H9 (cell line): Measurements from ENCODE around the gene RBM33. TPM values are rescaled to one million over a fixed set of nuclear protein-coding genes. Genes with fewer than 3 reads are reported as not detected.

Source experiments
- DNase-seq: peaks from one replicate; pipeline ENCODE4 v3.0.0-alpha.2; 2017
- H2AFZ ChIP-seq: one replicate; pipeline ENCODE4 v1.6.1; 2013; ENCODE audit warnings: mild to moderate bottlenecking, low read length, control low read depth, moderate library complexity
- H2AK5ac ChIP-seq: 2 replicates; pipeline ENCODE4 v1.6.1; 2013; ENCODE audit warnings: low read length, control low read depth, mixed read lengths; ENCODE audit not compliant: insufficient read length
- H2BK120ac ChIP-seq: one replicate; pipeline ENCODE4 v1.6.1; 2013; ENCODE audit warnings: low read depth, mild to moderate bottlenecking, low read length, control low read depth, inconsistent platforms; ENCODE audit not compliant: poor library complexity, severe bottlenecking
- H2BK12ac ChIP-seq: 2 replicates; pipeline ENCODE4 v1.6.1; 2013; ENCODE audit warnings: low read length, control low read depth, mixed read lengths, low read depth; ENCODE audit not compliant: insufficient read length
- H2BK15ac ChIP-seq: 2 replicates; pipeline ENCODE4 v1.6.1; 2013; ENCODE audit warnings: low read depth, low read length, control low read depth
- H2BK20ac ChIP-seq: one replicate; pipeline ENCODE4 v1.6.1; 2013; ENCODE audit warnings: low read depth, mild to moderate bottlenecking, low read length, control low read depth, inconsistent platforms; ENCODE audit not compliant: poor library complexity, severe bottlenecking
- H2BK5ac ChIP-seq: 2 replicates; pipeline ENCODE4 v1.6.1; 2013; ENCODE audit warnings: low read length, control low read depth, mixed read lengths; ENCODE audit not compliant: insufficient read length
- H3K14ac ChIP-seq: 2 replicates; pipeline ENCODE4 v1.6.1; 2013; ENCODE audit warnings: low read length, control low read depth; ENCODE audit not compliant: insufficient read depth
- H3K18ac ChIP-seq: 2 replicates; pipeline ENCODE4 v1.6.1; 2013; ENCODE audit warnings: low read depth, mild to moderate bottlenecking, mixed read lengths, low read length, control low read depth; ENCODE audit not compliant: insufficient read length
- H3K23ac ChIP-seq: 2 replicates; pipeline ENCODE4 v1.6.1; 2013; ENCODE audit warnings: low read length, control low read depth, mixed read lengths, low read depth; ENCODE audit not compliant: insufficient read length
- H3K23me2 ChIP-seq: 2 replicates; pipeline ENCODE4 v1.6.1; 2013; ENCODE audit warnings: low read depth, mild to moderate bottlenecking, mixed read lengths, low read length, control low read depth; ENCODE audit not compliant: insufficient read length, poor library complexity, severe bottlenecking
- H3K27ac ChIP-seq: 2 replicates; pipeline ENCODE4 v1.5.1; 2013; ENCODE audit warnings: low read length, control low read depth, mixed read lengths, low read depth; ENCODE audit not compliant: insufficient read length
- H3K27me3 ChIP-seq: 2 replicates; pipeline ENCODE4 v1.6.1; 2013; ENCODE audit warnings: low read length, control low read depth, inconsistent platforms; ENCODE audit not compliant: insufficient read depth
- H3K4ac ChIP-seq: 2 replicates; pipeline ENCODE4 v1.6.1; 2013; ENCODE audit warnings: low read depth, mild to moderate bottlenecking, control low read depth, inconsistent platforms, low read length, moderate library complexity
- H3K4me1 ChIP-seq: 2 replicates; pipeline ENCODE4 v1.6.1; 2013; ENCODE audit warnings: low read length, control low read depth, inconsistent platforms; ENCODE audit not compliant: insufficient read depth
- H3K4me2 ChIP-seq: 2 replicates; pipeline ENCODE4 v1.6.1; 2013; ENCODE audit warnings: low read length, control low read depth, mixed read lengths; ENCODE audit not compliant: insufficient read length, insufficient read depth
- H3K56ac ChIP-seq: 2 replicates; pipeline ENCODE4 v1.6.1; 2013; ENCODE audit warnings: low read depth, mild to moderate bottlenecking, mixed read lengths, low read length, control low read depth; ENCODE audit not compliant: insufficient read length
- H3K79me1 ChIP-seq: 2 replicates; pipeline ENCODE4 v1.6.1; 2013; ENCODE audit warnings: low read depth, mild to moderate bottlenecking, moderate library complexity, low read length, control low read depth, inconsistent platforms; ENCODE audit not compliant: insufficient read depth, poor library complexity, severe bottlenecking
- H3K79me2 ChIP-seq: 2 replicates; pipeline ENCODE4 v1.6.1; 2013; ENCODE audit warnings: low read length, control low read depth, inconsistent platforms; ENCODE audit not compliant: insufficient read depth
- H3K9ac ChIP-seq: 2 replicates; pipeline ENCODE4 v1.6.1; 2013; ENCODE audit warnings: low read length, control low read depth, mixed read lengths; ENCODE audit not compliant: insufficient read length; ENCODE audit errors: extremely low read depth
- H3K9me3 ChIP-seq: one replicate; pipeline ENCODE4 v1.6.1; 2013; ENCODE audit warnings: low read depth, low read length, inconsistent platforms; ENCODE audit not compliant: control insufficient read depth
- H3T11ph ChIP-seq: one replicate; pipeline ENCODE4 v1.6.1; 2013; ENCODE audit warnings: mild to moderate bottlenecking, low read length, control low read depth, inconsistent platforms
- H4K20me1 ChIP-seq: one replicate; pipeline ENCODE4 v1.6.1; 2013; ENCODE audit not compliant: control insufficient read depth, insufficient read length, insufficient read depth
- H4K5ac ChIP-seq: 2 replicates; pipeline ENCODE4 v1.6.1; 2013; ENCODE audit warnings: low read depth, mild to moderate bottlenecking, mixed read lengths, low read length, control low read depth; ENCODE audit not compliant: insufficient read length
- H4K8ac ChIP-seq: replicated peaks from 2 replicates; pipeline ENCODE4 v1.6.1; 2013; ENCODE audit warnings: low read length, control low read depth, mixed read lengths, low read depth; ENCODE audit not compliant: insufficient read length
- H4K91ac ChIP-seq: 2 replicates; pipeline ENCODE4 v1.6.1; 2013; ENCODE audit warnings: low read depth, mild to moderate bottlenecking, moderate library complexity, mixed read lengths, low read length, control low read depth; ENCODE audit not compliant: insufficient read length
- H3K27ac Mint-ChIP-seq, 3 experiments: 2 replicates in 2 of 3; 3 replicates in 1 of 3; pipeline ENCODE4 v1.8.0; 2020 to 2021; ENCODE audit warnings: mixed read lengths in 3 of 3, mild to moderate bottlenecking in 1 of 3, moderate library complexity in 1 of 3
- H3K27me3 Mint-ChIP-seq: 2 replicates; pipeline ENCODE4 v1.8.0; 2021; ENCODE audit warnings: low read depth, mild to moderate bottlenecking, moderate library complexity, mixed read lengths
- H3K36me3 Mint-ChIP-seq, 3 experiments: 2 replicates in 2 of 3; 3 replicates in 1 of 3; pipeline ENCODE4 v1.8.0; 2020 to 2021; ENCODE audit warnings: low read depth in 3 of 3, mixed read lengths in 3 of 3; ENCODE audit not compliant: insufficient read depth in 1 of 3
- H3K4me1 Mint-ChIP-seq, 2 experiments: 2 replicates each; pipeline ENCODE4 v1.8.0; 2020; ENCODE audit warnings: mixed read lengths in 2 of 2
- H3K4me3 Mint-ChIP-seq, 2 experiments: 2 replicates in 1 of 2; 3 replicates in 1 of 2; pipeline ENCODE4 v1.8.0; 2020 to 2021; ENCODE audit warnings: mild to moderate bottlenecking in 2 of 2, mixed read lengths in 2 of 2, moderate library complexity in 1 of 2
- H3K9me3 Mint-ChIP-seq, 2 experiments: 2 replicates in 1 of 2; 3 replicates in 1 of 2; pipeline ENCODE4 v1.8.0; 2020; ENCODE audit warnings: mild to moderate bottlenecking in 2 of 2, mixed read lengths in 2 of 2, moderate library complexity in 1 of 2
- CTCF ChIP-seq: fragments of 200-600 bp; sonication (generic); conservative IDR thresholded peaks from 3 replicates; pipeline ENCODE4 v1.8.0; 2021; ENCODE audit warnings: antibody characterized with exemption, mild to moderate bottlenecking
- WGBS: extraction: QIAGEN DNeasy Blood & Tissue Kit; methylation state at CpG from one replicate; pipeline ENCODE4 v1.1.7; 2013; ENCODE audit warnings: missing lambda C conversion rate, low lambda C conversion rate, mixed read lengths; ENCODE audit not compliant: insufficient read length; ENCODE audit errors: extremely low coverage; 5-methylcytosine and 5-hydroxymethylcytosine counted together
- total RNA-seq: library from RNA; stranded (reverse); gene quantifications from 2 replicates; pipeline ENCODE4 v1.2.1, GENCODE V29; 2021

Gene RBM33
- total RNA-seq, 1 experiment from 2014 or later: 71.3 TPM

GRCh38 chr7:155603205-155603857 is 41.1 kb upstream of the RBM33 start:
- no peak overlapping the region for H3K4me2 ChIP-seq
- no peaks in the 10 kb centered on the region for H3K79me1 ChIP-seq
- no peaks in the 10 kb centered on the region for H3K9me3 ChIP-seq
- H3T11ph ChIP-seq: no peak overlapping the region
- no peak overlapping the region for H4K8ac ChIP-seq
- H3K23me2 ChIP-seq: no peaks in the 10 kb centered on the region
- H4K91ac ChIP-seq: no peak overlapping the region
- no peak overlapping the region for H3K23ac ChIP-seq
- H3K36me3 Mint-ChIP-seq: peaks cover 0 to 6% (median 0%) of the 10 kb centered on the region in 3 experiments; a peak in 1 of 7 replicates
- peaks cover 14% of the 10 kb centered on the region for H3K27me3 Mint-ChIP-seq
- no peak overlapping the region for H2BK20ac ChIP-seq
- DNase-seq: no peak
- H3K4ac ChIP-seq: no peak overlapping the region
- H3K4me3 Mint-ChIP-seq: no peak overlapping the region
- H4K20me1 ChIP-seq: no peaks in the 10 kb centered on the region
- no peak overlapping the region for H3K18ac ChIP-seq
- H3K27ac ChIP-seq: no peak overlapping the region
- no peak overlapping the region for H2AK5ac ChIP-seq
- no peaks in the 10 kb centered on the region for H3K27me3 ChIP-seq
- H3K9ac ChIP-seq: no peak overlapping the region
- H2BK120ac ChIP-seq: no peak overlapping the region
- no peak overlapping the region for H3K27ac Mint-ChIP-seq
- no peak overlapping the region for H4K5ac ChIP-seq
- TF ChIP-seq CTCF: no peak
- no peaks in the 10 kb centered on the region for H3K9me3 Mint-ChIP-seq
- peaks cover 2% of the 10 kb centered on the region; the same call in 1 of the 2 replicates for H3K4me1 ChIP-seq
- no peak overlapping the region for H2BK15ac ChIP-seq
- no peak overlapping the region for H3K14ac ChIP-seq
- no peak overlapping the region for H2BK12ac ChIP-seq
- WGBS: no CpG with 5 or more reads among the region's 19 CpGs
- H2AFZ ChIP-seq: no peak overlapping the region
- no peak overlapping the region for H3K56ac ChIP-seq
- H3K4me1 Mint-ChIP-seq: peaks cover 9 to 11% of the 10 kb centered on the region in 2 experiments
- H2BK5ac ChIP-seq: no peak overlapping the region
- H3K79me2 ChIP-seq: no peaks in the 10 kb centered on the region
